Mesenchymal stem cell (in vitro differentiated cells and primary cell): ENCODE data around the gene ARHGEF4.

ENCODE experiments used
- DNase-seq: peaks from one replicate; pipeline ENCODE4 v3.0.0-alpha.2; 2013
- H2AFZ ChIP-seq: one replicate; pipeline ENCODE4 v1.6.1; 2013; ENCODE audit warnings: low read depth, mild to moderate bottlenecking, control low read depth, inconsistent platforms, low read length, moderate library complexity
- H2AK5ac ChIP-seq: 2 replicates; pipeline ENCODE4 v1.6.1; 2013; ENCODE audit warnings: low read length, moderate library complexity, mild to moderate bottlenecking, inconsistent platforms; ENCODE audit not compliant: severe bottlenecking
- H2BK120ac ChIP-seq: one replicate; pipeline ENCODE4 v1.6.1; 2013; ENCODE audit warnings: low read depth, mild to moderate bottlenecking, inconsistent platforms, low read length, moderate library complexity
- H2BK12ac ChIP-seq, 2 experiments: one replicate each; pipeline ENCODE4 v1.6.1; 2013; ENCODE audit warnings: inconsistent platforms in 2 of 2, low read length in 2 of 2, mild to moderate bottlenecking in 2 of 2, moderate library complexity in 2 of 2, control low read depth in 1 of 2
- H2BK15ac ChIP-seq: one replicate; pipeline ENCODE4 v1.6.1; 2013; ENCODE audit warnings: mild to moderate bottlenecking, low read depth, inconsistent platforms; ENCODE audit not compliant: poor library complexity, severe bottlenecking
- H2BK5ac ChIP-seq: 2 replicates; pipeline ENCODE4 v1.6.1; 2013; ENCODE audit warnings: low read depth, mild to moderate bottlenecking, low read length, control low read depth, inconsistent platforms; ENCODE audit not compliant: poor library complexity, severe bottlenecking
- H3K14ac ChIP-seq, 2 experiments: one replicate each; pipeline ENCODE4 v1.6.1; 2013; ENCODE audit warnings: inconsistent platforms in 2 of 2, low read length in 2 of 2, control low read depth in 1 of 2, mild to moderate bottlenecking in 1 of 2, moderate library complexity in 1 of 2
- H3K18ac ChIP-seq, 2 experiments: one replicate each; pipeline ENCODE4 v1.6.1; 2013; ENCODE audit warnings: inconsistent platforms in 2 of 2, low read length in 2 of 2, control low read depth in 1 of 2, low read depth in 1 of 2, mild to moderate bottlenecking in 1 of 2
- H3K23ac ChIP-seq, 2 experiments: one replicate each; pipeline ENCODE4 v1.6.1; 2013; ENCODE audit warnings: inconsistent platforms in 2 of 2, low read length in 2 of 2, mild to moderate bottlenecking in 2 of 2, moderate library complexity in 2 of 2, control low read depth in 1 of 2
- H3K27ac ChIP-seq: 2 replicates; pipeline ENCODE4 v1.5.1; 2013; ENCODE audit warnings: mild to moderate bottlenecking, moderate library complexity, low read length, control low read depth, inconsistent platforms; ENCODE audit not compliant: poor library complexity, severe bottlenecking
- H3K27me3 ChIP-seq, 2 experiments: 2 replicates each; pipeline versions ENCODE4 v1.6.1 to v1.7.0; 2013; ENCODE audit warnings: low read length in 2 of 2, mild to moderate bottlenecking in 2 of 2, moderate library complexity in 2 of 2, control low read depth in 1 of 2, inconsistent platforms in 1 of 2; ENCODE audit not compliant: control insufficient read depth in 1 of 2, insufficient read depth in 1 of 2
- H3K36me3 ChIP-seq, 2 experiments: 2 replicates each; pipeline versions ENCODE4 v1.6.1 to v1.7.0; 2013; ENCODE audit warnings: low read length in 2 of 2, control low read depth in 1 of 2, inconsistent platforms in 1 of 2, low read depth in 1 of 2, mild to moderate bottlenecking in 1 of 2; ENCODE audit not compliant: insufficient read depth in 2 of 2, control insufficient read depth in 1 of 2
- H3K4ac ChIP-seq, 2 experiments: one replicate each; pipeline ENCODE4 v1.6.1; 2013; ENCODE audit warnings: inconsistent platforms in 2 of 2, low read length in 2 of 2, mild to moderate bottlenecking in 2 of 2, moderate library complexity in 2 of 2, control low read depth in 1 of 2, low read depth in 1 of 2
- H3K4me1 ChIP-seq: 2 replicates; pipeline ENCODE4 v1.6.1; 2013; ENCODE audit warnings: low read depth, low read length, control low read depth; ENCODE audit not compliant: control insufficient read depth, insufficient read depth
- H3K4me2 ChIP-seq: 2 replicates; pipeline ENCODE4 v1.6.1; 2013; ENCODE audit warnings: low read length, mild to moderate bottlenecking, inconsistent platforms; ENCODE audit not compliant: poor library complexity, severe bottlenecking
- H3K4me3 ChIP-seq, 2 experiments: 2 replicates each; pipeline versions ENCODE4 v1.5.1 to v1.7.0; 2013; ENCODE audit warnings: low read length in 2 of 2, mild to moderate bottlenecking in 2 of 2, control low read depth in 1 of 2, low read depth in 1 of 2; ENCODE audit not compliant: insufficient read depth in 1 of 2
- H3K79me1 ChIP-seq: replicated peaks from 2 replicates; pipeline ENCODE4 v1.6.1; 2013; ENCODE audit warnings: mild to moderate bottlenecking, control low read depth, low read length, inconsistent platforms; ENCODE audit not compliant: poor library complexity, severe bottlenecking
- H3K9ac ChIP-seq: 2 replicates; pipeline ENCODE4 v1.7.0; 2013; ENCODE audit warnings: mild to moderate bottlenecking, low read length, moderate library complexity
- H3K9me3 ChIP-seq: 2 replicates; pipeline ENCODE4 v1.7.0; 2013; ENCODE audit warnings: mild to moderate bottlenecking, low read length; ENCODE audit not compliant: control insufficient read depth
- H4K8ac ChIP-seq: one replicate; pipeline ENCODE4 v1.6.1; 2013; ENCODE audit warnings: inconsistent platforms, mild to moderate bottlenecking, low read length, moderate library complexity
- H4K91ac ChIP-seq: one replicate; pipeline ENCODE4 v1.6.1; 2013; ENCODE audit warnings: mild to moderate bottlenecking, low read length, inconsistent platforms
- whole genome bisulfite sequencing: methylation state at CpG from one replicate; pipeline ENCODE4 v1.1.7; 2013; ENCODE audit warnings: mixed read lengths; 5-methylcytosine and 5-hydroxymethylcytosine counted together

ARHGEF4 gene

DNA sequence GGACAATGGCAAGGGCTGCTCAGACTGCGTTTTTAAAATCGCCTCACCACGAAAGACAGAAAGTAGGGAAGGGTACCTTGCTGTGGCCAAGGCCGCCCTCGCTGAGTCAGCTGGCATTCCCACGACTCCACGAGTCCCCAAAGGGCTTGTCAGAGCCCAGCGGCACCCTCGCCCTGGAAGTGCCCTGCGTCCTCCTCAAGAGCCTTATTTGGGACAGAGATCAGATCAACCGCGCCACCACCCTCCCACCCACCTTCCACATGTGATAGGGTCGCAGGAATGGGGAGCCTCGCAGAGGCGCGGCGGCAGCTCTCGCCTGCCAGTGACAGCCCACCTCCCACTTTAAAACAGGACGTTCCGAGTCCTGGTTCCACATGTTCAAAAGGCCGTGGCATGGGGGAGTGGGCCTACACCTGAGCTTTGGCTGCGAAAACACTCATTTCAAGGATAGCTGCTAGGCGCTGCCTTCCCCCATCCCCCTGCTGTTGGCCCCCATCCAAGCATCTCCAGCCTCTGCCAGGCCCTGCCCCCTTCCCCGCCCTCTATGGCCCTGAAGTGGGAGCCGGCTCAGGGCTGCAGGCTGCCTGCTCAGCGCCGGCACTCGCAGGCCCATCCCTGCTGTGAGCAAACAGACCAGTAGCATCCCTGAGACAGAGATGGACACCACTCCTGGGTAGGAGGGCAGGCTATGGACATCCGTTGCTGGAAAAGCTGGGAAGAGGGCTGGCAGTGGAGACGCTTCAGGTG lies 38.1 kb upstream of the ARHGEF4 start:
- no peak overlapping the region for H2BK5ac ChIP-seq
- peak overlapping the region; percentile 41 for H4K91ac ChIP-seq
- H2AFZ ChIP-seq: peak overlapping the region; percentile 95
- no peak overlapping the region for H2AK5ac ChIP-seq
- H3K4me2 ChIP-seq: peak overlapping the region; percentile 94
- no peaks in the 10 kb centered on the region for H3K9me3 ChIP-seq
- WGBS: 11% methylated on average over 30 of the region's 30 CpGs
- H3K27ac ChIP-seq: no peak overlapping the region
- H2BK15ac ChIP-seq: no peak overlapping the region
- H3K14ac ChIP-seq: peak overlapping the region in 1 of 2 experiments; percentile 55
- H2BK120ac ChIP-seq: no peak overlapping the region
- H3K18ac ChIP-seq: peak overlapping the region in 1 of 2 experiments; percentile 59
- peak; percentile 1 for DNase-seq
- H3K23ac ChIP-seq: no peak overlapping the region
- peaks cover 15% of the 10 kb centered on the region for H3K4me1 ChIP-seq
- H3K27me3 ChIP-seq: peaks cover 0 to 19% of the 10 kb centered on the region in 2 experiments
- H4K8ac ChIP-seq: peak overlapping the region; percentile 45
- H3K9ac ChIP-seq: peak overlapping the region; percentile 93
- H3K4ac ChIP-seq: no peak overlapping the region
- H3K79me1 ChIP-seq: no peaks in the 10 kb centered on the region
- no peak overlapping the region for H2BK12ac ChIP-seq
- peak overlapping the region; percentile 80 to 94 for H3K4me3 ChIP-seq
- H3K36me3 ChIP-seq: no peaks in the 10 kb centered on the region

GRCh38 chr2:130799295-130799694 lies 37.4 kb upstream of the ARHGEF4 start:
- no peak overlapping the region for H2BK15ac ChIP-seq
- H2AFZ ChIP-seq: no peak overlapping the region
- no peak overlapping the region for H4K91ac ChIP-seq
- no peaks in the 10 kb centered on the region for H3K36me3 ChIP-seq
- H3K9ac ChIP-seq: no peak overlapping the region
- H3K4me2 ChIP-seq: no peak overlapping the region
- no peak for DNase-seq
- no peak overlapping the region for H3K27ac ChIP-seq
- no peak overlapping the region for H3K14ac ChIP-seq
- no peak overlapping the region for H3K4ac ChIP-seq
- H2BK12ac ChIP-seq: no peak overlapping the region
- H3K9me3 ChIP-seq: no peaks in the 10 kb centered on the region
- no peak overlapping the region for H3K23ac ChIP-seq
- no peak overlapping the region for H4K8ac ChIP-seq
- H3K27me3 ChIP-seq: peaks cover 0 to 19% of the 10 kb centered on the region in 2 experiments
- no peak overlapping the region for H2AK5ac ChIP-seq
- H3K79me1 ChIP-seq: no peaks in the 10 kb centered on the region
- H3K4me3 ChIP-seq: no peak overlapping the region
- H3K4me1 ChIP-seq: peaks cover 15% of the 10 kb centered on the region
- 75% methylated on average over 1 of the region's 1 CpG for WGBS
- H2BK120ac ChIP-seq: no peak overlapping the region
- H3K18ac ChIP-seq: no peak overlapping the region
- no peak overlapping the region for H2BK5ac ChIP-seq

DNA sequence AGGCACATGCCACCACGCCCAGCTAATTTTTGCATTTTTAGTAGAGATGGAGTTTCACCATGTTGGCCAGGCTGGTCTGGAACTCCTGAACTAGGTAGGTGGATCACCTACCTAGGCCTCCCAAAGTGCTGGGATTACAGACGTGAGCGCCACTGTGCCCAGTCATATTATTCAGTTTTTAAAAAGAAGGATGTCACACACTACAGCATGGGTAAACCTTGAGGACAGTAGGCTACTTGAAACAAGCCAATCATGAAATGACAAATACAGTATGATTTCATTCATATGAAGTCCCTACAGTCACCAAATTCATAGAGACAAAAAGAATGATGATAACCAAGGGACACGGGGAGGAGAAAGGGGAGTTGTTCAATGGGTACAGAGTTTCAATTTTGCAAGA lies 31.1 kb upstream of the ARHGEF4 start:
- no peaks in the 10 kb centered on the region for H3K79me1 ChIP-seq
- no peaks in the 10 kb centered on the region for H3K9me3 ChIP-seq
- H3K36me3 ChIP-seq: no peaks in the 10 kb centered on the region
- H3K4me1 ChIP-seq: peaks cover 3% of the 10 kb centered on the region
- no peak overlapping the region for H3K4ac ChIP-seq
- H3K27me3 ChIP-seq: no peaks in the 10 kb centered on the region
- H3K23ac ChIP-seq: no peak overlapping the region
- WGBS: 84% methylated on average over 3 of the region's 4 CpGs
- H2BK120ac ChIP-seq: no peak overlapping the region
- H2AFZ ChIP-seq: no peak overlapping the region
- H3K27ac ChIP-seq: no peak overlapping the region
- H2BK5ac ChIP-seq: no peak overlapping the region
- H3K4me3 ChIP-seq: no peak overlapping the region
- no peak overlapping the region for H4K91ac ChIP-seq
- H2BK15ac ChIP-seq: no peak overlapping the region
- no peak overlapping the region for H3K4me2 ChIP-seq
- H2BK12ac ChIP-seq: no peak overlapping the region
- no peak for DNase-seq
- no peak overlapping the region for H2AK5ac ChIP-seq
- H3K14ac ChIP-seq: no peak overlapping the region
- no peak overlapping the region for H4K8ac ChIP-seq
- H3K18ac ChIP-seq: no peak overlapping the region
- no peak overlapping the region for H3K9ac ChIP-seq

DNA sequence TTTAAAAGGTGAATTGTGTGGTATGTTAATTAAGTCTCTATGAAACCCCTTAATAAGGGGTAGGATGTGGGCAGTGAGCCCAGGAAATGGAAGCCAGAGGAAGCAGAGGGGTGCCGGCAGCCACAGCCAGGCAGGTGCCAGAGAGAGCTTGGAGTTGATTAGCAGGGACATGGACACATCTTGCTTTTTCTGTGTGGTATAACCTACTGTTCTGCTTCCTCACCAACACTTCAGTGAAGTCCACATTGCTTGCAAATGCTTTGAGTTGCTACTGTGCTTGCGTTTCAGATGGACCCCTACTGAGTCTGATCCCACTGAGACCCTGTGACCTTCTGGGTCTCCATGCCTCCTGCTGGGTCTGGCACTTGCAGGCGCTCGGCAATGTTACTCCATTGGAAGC lies 30.3 kb upstream of the ARHGEF4 start:
- no peak for DNase-seq
- WGBS: 65% methylated on average over 4 of the region's 4 CpGs
- Histone ChIP-seq H3K27me3 (no peaks in the 10 kb centered on the region), H2BK120ac (no peak overlapping the region), H3K18ac (no peak overlapping the region), H3K4me3 (no peak overlapping the region), H3K4me2 (no peak overlapping the region), H3K4me1 (peaks cover 3% of the 10 kb centered on the region), H3K14ac (no peak overlapping the region), H4K91ac (no peak overlapping the region), H2BK15ac (no peak overlapping the region), H3K27ac (no peak overlapping the region), H2BK5ac (no peak overlapping the region), H3K9me3 (no peaks in the 10 kb centered on the region), H3K9ac (no peak overlapping the region), H3K23ac (no peak overlapping the region), H3K4ac (no peak overlapping the region), H3K36me3 (no peaks in the 10 kb centered on the region), H2AK5ac (no peak overlapping the region), H2AFZ (no peak overlapping the region), H2BK12ac (no peak overlapping the region), H3K79me1 (no peaks in the 10 kb centered on the region), H4K8ac (no peak overlapping the region)
